T-helper 22 cell (primary cell): ENCODE measurements around the gene BAIAP3.

Experiments used
- DNase-seq: peaks from one replicate; pipeline ENCODE4 v3.0.0-alpha.2; 2020; ENCODE audit warnings: low read depth

BAIAP3 gene

GRCh38 chr16:1300664-1301476, 32.6 kb upstream of the BAIAP3 start:
- DNase-seq: peak; percentile 40

GRCh38 chr16:1301562-1301961, 31.9 kb upstream of the BAIAP3 start:
- no peak for DNase-seq

- DNase-seq: no peak
Measured at GRCh38 chr16:1305823-1306222, 27.6 kb upstream of the BAIAP3 start.

DNA sequence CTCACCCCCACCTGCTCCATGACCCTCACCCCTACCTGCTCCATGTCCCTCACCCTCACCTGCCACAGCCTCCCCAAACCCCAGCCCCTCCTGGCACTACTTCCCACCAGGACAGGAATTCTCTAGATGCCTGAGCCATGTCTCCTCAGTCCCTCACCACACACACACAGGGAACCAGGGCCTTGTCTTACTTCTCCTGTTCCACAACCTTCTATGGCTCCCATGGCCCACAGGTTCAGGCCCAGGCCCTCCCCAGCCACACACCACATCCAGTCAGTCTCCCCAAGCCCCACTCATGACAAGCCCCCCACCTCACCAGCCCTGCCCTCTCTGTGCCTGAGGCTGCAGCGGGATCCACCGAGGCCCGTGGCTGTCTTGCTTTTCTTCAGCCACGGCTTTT, 27.1 kb upstream of the BAIAP3 start:
- no peak for DNase-seq

- no peak for DNase-seq
Measured at GRCh38 chr16:1308036-1308976, 25.1 kb upstream of the BAIAP3 start.

GRCh38 chr16:1308977-1309885, 24.2 kb upstream of the BAIAP3 start, which contains the start of gene UBE2I:
Gene UBE2I (plus strand): TSS chr16:1309636. CDS start chr16:1314031, 4,395 bp downstream.
- DNase-seq: peak; percentile 90

GRCh38 chr16:1309888-1310831, 23.3 kb upstream of the BAIAP3 start:
- DNase-seq: peak; percentile 57

DNA sequence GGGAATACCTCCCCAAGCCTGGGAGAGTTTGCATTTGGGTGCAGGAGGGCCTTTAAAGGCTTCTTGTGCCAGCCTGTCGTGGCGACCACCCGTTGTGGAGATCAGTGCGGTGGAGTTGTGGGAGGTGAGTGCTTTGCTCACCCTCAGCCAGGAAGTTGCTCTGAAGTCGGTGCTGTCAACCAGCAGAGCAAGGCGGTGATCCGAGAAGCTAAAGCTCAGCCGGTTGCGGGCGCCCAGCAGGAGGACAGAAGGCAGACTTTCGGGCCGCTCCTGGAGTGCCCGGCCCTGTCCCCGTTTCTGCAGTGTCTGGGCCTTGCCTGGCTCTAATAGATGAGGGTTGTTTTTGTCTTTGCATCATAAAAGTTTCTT, 22.6 kb upstream of the BAIAP3 start:
- DNase-seq: no peak

- no peak for DNase-seq
Measured at GRCh38 chr16:1311212-1311737, 22.2 kb upstream of the BAIAP3 start.

DNA sequence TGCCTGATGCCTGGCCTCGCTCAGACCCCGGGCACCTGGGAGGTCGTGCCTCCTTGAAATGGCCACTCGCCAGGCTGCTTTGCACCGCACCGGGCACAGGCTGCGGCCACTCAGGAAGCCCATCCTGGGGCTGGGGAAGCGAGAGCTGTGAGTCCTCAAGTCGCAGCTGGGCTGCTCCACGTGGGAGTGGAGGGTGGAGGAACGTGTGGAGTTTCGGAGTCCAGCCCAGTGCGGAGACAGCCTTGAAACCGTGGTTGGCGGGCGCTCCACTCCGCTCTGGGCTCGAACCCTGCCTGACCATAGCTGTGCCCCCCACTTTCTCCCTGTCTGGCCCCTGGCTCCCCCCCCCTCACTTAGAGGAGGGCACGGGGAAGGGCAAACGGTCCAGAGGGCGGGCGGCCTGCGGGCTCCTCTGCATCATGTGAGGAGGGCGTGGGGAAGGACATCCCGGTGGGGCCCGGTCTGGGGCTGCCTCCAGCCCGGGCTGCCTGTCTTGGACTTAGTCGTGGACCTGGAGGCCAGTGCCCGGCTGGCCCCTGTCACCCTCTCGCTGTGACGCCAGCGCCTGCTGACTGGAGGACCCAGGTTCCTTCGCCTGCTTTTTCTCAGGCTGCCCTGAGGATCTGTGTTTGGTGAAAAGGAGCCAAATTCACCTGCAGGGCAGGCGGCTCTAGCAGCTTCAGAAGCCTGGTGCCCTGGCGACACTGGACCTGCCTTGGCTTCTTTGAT, 21.5 kb upstream of the BAIAP3 start:
- no peak for DNase-seq

GRCh38 chr16:1312467-1312816, 21.0 kb upstream of the BAIAP3 start:
- DNase-seq: no peak

GRCh38 chr16:1312903-1313302, 20.5 kb upstream of the BAIAP3 start:
- no peak for DNase-seq

GRCh38 chr16:1313721-1314369, 19.6 kb upstream of the BAIAP3 start:
- DNase-seq: no peak

GRCh38 chr16:1314399-1315068, 18.9 kb upstream of the BAIAP3 start:
- DNase-seq: no peak

DNA sequence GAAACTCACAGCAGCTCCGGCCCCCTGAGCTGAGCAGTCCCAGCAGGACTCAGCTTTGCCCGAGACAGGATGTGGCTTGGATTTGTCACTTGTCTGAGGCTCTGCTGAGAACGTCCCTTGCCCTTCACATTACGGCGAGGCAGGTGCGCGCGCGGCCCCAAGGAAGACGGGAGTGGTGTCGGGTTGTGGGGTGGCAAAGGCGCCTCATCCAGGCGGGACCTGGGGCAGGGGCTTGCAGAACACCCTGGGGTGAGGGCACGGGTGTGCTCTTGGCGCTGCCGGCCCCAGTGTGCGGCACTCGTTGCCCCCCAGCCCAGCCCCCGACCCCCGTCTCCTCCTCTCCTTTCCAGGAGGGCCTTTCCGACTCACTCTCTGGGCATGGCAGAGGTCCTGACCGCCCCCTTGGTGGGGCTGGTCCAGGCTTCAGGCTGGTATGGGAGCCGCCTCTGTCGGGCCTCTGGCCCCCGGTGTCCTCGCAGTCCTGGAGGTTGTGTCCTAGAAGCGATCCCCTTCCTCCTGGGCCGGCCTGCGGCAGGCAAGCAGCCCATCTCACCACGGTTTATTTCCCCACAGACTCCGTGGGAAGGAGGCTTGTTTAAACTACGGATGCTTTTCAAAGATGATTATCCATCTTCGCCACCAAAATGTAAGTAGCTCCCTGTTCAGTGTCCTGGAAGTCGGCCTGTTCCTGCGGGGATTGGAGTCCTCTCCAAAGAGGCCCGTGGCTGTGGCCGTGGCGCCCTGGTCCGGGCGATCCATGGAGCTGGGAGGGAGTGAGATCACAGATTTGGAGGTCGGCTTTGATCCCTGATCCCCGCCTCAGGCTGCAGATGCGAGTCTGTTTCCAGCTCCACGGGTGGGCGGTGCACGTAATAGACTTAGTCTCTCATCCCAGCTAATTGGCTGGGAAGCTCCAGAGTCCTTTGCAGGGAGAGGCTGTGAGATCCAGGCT, 18.1 kb upstream of the BAIAP3 start:
- DNase-seq: no peak

- DNase-seq: no peak
Measured at GRCh38 chr16:1316033-1316405, 17.4 kb upstream of the BAIAP3 start.

GRCh38 chr16:1317479-1318267, 15.8 kb upstream of the BAIAP3 start:
- no peak for DNase-seq
